HG03460 (cell line): ENCODE measurements around the gene FILIP1.

ENCODE experiments used
- ATAC-seq: cut with Tn5 transposase; IDR thresholded peaks from one replicate; pipeline ENCODE4 v1.9.1; 2021; ENCODE audit not compliant: unreplicated experiment

FILIP1 gene

DNA sequence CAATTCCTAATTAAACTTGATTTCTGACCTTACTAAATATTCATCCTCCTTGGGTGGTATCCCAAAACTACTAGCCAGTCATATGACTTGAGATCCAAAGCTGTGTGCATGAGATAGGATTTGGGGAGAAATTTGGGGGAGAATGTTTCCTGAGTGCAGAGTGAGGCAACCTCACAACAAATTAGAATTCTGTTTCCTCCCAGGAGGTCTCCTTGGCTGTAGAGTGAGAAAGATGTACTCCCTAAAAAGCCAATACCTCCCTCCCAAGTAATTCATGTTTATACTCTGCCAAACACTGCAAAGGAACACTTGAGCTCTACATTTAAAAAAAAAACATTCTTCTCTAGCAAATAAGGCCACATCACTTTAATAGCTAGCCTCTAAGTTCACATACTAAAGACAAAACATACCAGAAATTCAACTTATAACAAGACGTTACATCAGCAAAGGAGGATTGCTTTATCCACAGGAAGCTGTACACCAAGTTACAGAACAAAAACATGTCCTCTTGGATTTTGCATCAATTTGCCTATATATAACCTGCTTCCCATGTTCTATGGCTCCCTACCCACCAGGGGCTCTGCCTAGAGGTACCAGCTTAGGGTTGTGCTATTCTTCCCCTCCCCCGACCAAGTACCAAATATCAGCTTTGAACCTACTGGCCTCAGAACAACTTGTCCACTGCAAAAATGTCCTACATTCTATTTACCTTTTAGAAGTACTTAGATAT is 193.6 kb downstream of the FILIP1 start:
- ATAC-seq = no peak

DNA sequence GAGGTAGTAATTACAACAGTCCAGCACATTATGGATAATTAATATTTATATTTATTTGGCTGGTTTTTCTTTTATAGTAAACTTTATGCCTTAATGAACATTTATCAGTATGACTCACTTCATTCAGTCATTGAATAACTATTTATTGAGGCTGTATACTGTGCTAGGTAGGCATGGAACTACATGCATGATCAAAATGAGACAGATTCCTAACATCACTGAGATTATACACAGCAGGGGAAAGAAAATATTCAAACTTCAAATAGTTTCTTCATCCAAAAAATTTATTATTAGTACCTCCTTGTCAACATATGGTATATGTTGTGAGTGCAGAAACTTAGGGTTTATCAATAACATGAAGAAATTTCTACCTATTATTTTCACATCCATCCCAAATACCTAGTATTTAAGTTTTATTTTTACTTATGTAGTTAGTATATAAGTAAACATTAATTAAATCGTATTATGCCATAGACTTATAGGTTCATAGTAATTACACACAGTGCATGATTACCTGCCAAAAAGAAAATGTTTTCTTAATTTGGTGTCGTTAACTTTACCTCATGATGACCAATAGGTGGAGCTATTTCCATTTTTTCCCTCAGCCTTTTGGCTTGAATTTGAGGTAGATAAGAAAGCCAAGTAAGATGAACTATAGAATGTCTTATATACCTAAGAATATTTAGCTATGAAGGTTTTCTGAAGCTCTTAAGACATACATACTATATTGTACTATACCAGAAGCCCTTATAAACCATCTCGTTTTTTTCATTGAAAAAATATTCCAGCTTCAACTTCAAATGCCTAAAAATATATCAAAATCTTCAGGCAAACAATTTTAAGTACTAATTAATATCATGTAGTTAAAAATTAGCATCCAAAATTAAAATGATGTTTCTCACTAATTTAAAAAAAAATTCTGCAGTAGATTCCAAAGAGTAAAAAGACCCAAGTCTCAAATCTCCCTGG is 196.5 kb downstream of the FILIP1 start:
- peak; percentile 77 for ATAC-seq

DNA sequence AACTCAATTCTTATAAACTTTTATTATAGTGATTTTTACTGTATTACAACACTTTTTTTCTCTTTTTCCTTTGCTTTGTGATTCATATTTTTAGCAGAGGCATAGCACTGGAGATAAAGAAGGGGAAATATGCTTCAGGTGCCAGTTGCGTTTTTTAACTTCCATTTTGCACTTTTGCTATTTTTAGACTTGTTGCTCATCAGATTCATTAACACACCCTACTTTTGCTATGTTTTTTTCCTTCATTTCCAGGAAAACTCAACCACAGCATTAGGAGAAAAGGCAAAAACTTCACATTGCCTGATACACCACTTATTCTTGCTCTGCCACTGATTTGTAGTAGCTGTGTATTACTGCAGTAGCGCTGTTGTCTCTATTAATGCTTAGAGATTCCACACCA is 201.0 kb downstream of the FILIP1 start:
- ATAC-seq = no peak

DNA sequence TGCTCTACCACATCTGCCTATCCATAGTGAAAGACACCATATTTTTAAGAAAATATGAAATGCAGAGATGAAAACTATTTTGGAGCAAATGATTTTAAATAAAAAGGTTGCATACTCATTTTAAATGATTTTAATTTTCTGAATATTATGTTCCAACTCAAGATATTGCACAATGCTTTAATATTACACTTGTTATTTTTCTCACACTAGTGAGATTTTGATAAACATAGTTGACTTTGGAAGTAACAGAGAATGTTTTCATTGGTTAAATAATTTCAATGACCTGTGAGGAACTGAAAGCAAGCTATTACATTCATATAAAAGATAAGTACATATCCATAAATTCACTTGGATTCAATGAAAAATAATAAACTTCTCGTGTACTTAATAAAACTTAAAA is 201.9 kb downstream of the FILIP1 start:
- no peak for ATAC-seq

DNA sequence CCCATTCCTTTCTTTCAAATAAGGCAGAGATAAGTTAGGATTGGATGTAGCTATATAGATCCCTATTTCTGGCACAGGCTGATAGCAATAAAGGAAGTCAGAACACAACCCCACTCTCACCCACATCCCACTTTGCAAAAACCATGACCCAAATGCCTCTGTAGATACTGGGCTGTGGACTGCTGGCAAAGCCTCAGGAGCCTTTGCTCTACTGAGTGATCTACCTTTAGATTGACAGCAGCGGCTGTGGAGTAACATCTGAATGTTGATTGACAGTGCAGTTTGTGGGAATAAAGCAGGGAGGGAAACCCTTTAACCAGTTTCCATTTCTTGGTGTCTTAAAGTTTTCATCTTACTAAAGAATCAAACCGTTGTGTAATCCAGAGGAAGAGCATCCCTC is 202.3 kb downstream of the FILIP1 start:
- no peak for ATAC-seq

DNA sequence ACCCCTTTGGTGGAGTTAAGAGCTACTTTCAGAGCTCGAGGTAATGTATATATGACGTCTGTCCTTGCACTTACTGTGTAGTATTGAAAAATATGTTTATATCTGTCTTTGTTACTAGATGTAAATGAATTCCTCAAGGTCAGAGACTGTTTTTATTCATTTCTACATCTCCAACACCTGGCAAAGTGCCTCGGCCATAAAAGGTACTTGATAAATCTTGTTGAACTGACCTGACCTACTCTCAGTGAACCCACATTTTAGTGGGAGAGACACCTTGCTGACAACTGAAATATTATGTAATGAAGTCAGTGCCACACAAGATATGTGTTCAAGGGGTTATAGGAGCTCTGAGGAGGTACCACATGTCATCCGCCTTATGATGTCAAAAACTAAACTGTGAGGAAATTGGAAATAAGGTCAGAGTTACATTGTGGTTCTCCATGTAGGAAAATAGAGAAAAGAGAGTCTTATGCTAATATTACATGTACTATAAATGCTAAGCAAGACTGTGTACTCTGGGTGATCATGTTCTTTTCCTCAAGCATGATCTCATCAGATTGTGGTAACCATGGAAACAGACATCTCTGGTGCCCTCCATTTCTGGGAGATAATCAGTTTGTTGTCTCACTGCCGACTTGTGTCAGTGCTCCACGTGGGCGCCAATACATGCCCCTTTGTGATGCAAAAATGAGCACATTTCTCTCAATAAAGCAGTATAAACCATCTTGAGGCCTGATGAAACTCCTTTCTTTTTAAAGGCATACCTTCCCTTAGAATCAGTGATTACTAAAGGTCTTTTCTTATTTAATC is 203.3 kb downstream of the FILIP1 start:
- ATAC-seq = no peak

DNA sequence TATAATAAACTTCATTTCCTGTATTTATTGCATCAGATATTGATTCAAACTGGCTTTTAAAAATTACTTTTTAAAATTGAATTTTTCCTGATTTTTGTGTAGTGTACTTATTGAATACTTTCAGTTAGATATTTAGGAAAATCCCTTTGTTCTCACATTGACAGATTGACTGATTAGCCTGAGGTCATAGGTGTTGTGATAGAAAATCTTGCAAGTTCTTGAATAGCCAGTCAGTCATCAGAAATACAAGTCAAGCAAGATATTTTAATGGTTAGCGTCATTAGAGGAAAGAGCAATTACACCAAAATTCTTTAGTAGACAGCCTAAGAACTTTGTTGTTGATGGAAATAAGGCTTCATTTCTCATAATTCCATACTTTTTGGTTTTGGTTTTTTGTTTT is 205.6 kb downstream of the FILIP1 start:
- no peak for ATAC-seq

DNA sequence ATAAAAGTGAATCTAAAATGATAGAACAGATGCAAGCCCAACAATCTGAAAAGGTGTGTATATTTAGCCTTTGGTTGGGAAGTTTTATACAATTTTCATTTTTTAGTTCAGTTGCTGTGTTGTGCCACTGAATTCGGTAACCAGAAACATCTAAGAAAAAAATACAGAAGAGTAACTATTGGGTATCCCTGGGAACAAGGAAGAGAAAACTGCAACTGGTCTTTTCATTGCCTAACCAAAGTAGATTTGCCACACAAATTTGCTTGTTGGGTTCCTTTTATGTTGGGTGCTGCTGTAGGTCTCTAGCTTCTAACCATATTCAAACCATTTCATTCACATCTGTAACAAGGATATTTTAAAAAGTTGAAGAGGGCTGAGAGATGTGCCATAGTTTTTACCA is 206.2 kb downstream of the FILIP1 start:
- no peak for ATAC-seq

DNA sequence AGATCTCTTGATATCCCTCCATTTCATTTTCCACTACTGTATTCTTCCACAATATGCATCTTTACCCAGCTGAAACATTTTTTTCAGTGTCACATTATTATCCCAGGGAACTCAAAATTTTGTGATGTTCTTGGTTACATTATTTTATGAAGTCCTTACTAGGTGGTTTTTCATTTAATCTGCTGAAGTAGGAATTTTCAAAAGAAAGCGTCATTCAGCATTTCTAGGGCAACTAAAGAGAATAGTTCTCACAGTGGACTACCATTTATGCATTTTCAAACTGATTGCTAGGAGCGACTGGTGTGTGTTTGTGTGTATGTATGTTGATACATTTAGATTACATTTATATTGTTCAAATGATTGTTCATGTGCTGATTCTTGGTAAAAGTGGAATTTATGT is 206.6 kb downstream of the FILIP1 start:
- ATAC-seq = no peak

DNA sequence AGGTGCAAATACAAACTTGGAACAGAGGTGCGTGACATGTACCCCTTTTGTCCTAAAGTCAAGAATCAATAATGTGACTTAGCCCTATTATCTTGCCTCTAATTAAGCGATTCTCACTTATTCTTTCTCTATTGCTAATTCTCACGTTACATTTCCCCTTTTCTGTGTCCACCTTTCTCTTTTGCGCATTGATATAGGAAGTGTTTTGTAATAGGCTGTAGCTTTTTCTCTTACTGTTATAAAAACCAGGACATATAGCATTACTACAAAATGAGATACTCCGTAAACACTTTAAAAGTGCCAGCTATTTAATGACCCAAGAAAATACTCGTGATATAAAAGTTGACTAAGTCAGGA is 208.3 kb downstream of the FILIP1 start:
- ATAC-seq = peak; percentile 5

DNA sequence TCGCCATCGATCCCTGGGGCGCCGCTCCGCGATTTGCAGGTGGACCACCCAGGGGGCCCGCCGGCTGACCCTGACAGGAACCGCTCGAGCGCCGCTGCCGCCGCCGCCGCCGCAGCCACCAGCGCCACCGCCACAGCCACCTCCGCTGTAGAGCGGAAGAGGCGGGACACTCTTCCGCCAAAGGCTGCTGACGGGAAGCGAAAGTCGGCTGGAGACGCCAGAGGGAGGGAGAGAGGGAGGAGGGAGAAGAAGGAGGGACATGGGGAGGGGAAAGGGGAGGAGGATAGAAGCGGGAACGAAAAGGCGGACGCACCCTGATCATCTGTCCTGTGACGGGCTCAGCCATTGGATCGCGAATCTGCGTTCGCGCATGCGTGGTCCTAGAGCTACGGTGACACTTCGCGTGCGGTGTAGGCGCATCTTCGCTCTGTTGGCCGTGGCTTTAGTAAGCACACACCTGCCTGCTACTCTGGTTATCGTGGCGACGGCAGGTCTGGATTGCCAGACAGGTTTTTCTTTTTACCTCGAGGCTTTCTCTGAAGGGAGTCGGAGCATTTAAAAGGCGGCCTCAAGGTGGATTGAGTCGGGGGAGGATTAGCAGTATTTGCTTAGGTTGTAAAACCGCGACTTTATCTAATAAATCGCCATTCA is 208.8 kb downstream of the FILIP1 start, which contains the start of gene TMEM30A:
Gene TMEM30A (minus strand): TSS at position 161 of the 651 bp plus-strand sequence. CDS start 154 bp downstream, at position 7.
- ATAC-seq = peak; percentile 91

DNA sequence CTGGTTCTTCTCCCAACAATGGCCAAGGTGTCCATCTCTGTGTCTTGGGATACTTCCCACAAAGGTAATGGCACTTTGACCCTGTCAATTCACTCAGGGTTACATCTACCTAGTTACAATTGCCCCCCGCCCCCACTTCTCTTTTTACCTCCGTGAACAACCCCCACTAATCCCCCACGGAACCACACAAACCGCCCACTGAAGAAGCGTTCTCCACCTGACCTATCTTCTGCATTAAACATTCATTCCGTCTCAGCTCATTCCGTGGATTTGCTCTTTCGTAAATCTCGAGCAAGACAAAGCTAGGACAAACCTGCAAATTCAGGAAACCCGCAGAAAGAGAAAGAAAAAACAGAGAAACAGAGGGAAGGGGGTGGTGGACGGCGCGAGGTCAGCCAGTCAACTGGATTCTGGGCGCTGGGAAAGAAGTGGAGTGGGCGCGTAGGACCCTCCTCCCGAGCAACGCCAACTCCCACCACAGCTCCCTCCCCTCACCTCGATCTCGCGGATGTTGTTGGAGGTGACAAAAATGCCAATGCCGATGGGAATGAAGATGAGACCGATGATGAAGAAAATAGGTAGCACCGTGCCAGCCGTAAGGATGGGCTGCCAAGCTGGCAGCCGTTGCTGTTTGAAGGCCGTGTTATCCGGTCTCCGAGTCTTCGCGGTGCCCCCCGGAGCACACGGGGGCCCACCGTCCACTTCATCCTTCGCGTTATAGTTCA is 209.5 kb downstream of the FILIP1 start:
- peak; percentile 19 for ATAC-seq

DNA sequence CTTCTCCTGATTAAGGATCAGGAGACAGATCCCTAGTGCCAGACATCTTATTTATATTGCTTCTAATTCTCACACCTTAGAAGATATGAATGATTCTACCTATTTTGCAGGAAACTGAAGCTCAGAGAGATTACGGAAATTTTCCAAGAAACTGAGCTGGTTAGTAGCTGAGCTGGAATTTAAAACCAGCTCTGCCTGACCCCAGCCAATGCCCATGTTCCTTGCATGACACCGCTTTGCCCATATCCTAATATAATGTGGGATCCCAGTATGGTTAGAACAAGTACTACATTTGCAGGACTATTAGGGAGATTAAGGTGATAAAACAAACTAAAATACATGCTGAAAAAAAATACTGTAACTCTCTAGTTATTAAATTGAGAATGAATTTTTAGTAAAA is 210.9 kb downstream of the FILIP1 start:
- no peak for ATAC-seq

DNA sequence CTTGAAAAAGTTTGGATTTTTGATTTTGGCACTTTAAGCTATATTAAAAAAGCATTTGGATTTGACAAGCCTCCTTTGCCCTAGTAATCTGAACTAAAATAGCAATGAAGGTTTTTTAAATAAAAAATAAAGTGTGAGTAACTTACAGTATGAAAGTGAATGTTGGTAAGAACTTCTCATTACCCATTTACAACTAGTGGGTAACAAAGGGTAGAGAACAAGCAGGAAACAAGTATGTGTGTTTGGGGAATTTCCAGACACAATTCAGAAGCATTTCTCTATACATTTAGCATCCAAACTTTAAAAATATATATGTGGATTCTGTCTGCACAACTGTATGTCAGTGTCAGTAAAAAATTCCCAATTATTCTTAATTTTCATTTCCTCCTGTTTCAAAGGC is 211.9 kb downstream of the FILIP1 start:
- ATAC-seq = peak; percentile 18

DNA sequence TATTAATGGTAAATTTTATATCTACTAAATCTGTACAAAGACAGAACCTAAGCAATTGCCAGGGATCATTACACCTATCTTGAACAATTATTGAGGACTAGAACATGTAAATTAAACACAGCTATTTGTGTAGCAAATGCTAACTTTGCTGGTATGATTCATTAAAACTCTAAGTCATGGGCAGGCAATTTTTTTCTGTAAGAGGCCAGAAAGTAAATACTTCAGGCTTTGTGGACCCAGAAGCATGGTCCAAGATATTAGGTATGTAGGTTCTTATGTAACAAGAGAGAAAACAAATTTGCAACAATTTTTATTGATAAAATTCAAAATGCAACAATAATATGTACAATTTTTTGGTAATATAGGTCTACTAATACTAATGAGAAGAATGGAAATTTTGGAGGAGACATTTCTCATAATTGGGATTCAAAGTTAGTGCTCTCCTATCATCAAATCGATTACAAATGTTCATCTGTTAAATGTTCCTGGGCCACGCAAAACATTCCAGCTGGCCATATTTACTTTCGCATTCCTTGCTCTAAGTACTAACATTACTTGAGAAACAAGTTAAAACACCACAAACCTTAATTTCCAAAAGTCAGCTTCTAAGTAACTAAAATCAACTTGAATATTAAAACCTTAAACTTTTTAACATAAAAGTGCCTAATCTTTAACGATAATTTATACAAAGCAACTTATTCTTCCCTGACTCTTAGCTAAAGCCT is 213.3 kb downstream of the FILIP1 start:
- ATAC-seq = no peak

DNA sequence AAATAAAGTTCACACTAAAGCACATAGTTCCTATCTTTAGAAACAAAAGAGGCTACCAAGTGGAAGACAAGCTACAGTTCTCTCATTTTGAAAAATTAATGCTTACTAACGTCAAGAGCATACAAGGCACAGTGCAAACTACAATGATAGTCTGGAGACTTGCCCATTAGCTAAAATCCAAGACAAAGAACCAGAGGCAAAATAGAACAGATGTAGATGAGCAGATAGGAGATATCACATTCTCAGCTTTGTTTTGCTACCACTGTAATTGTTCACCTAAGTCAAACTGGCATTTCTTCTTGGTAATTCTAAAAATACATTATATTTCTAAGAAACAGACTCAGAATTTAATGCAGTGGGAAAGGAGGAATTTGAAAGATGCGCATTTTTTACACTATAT is 214.2 kb downstream of the FILIP1 start:
- no peak for ATAC-seq

DNA sequence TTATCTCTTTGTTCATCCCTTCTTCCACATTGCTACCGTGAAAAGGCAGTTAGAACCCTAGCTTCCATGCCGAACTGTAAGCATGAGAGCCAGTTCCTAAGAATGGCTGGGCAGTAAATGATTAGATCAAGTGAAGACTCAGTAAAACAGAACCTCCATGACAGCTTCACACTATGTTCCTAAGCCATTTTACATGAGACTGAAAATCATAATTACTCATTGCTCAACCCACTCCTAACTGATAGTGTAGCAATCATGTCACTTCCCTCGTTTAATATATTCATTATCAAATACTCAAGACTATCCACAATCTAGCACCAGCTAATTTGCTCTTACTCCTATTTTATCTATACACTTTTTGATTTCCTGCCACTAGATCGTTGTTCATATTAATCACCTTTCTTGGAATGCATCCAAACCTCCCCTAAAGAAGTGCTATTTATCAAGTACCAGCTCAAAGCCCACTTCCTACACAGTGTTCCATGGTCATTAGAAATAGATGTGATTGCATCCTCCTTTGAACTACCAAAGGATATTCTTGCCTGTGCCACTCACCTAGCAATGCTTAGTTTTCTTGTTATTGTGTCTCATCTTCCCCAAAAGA is 215.0 kb downstream of the FILIP1 start:
- ATAC-seq = no peak

DNA sequence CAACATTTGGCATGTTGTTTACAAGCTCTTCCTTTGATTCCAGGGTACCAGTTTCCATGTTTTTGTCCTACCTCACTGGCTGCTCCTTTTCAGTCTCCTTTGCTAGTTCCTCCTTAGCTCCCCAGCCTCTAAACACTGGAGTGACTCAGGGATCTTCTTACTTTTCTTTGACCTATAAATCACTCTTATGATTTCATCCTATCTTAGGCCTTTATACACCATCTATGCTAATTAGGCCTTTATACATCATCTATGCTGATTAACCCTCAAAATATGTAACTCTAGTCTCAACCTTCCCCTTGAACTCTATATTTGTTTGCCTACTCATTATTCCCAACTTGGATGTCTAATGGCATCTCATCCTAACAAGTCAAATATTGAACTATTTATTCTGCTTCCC is 218.5 kb downstream of the FILIP1 start:
- ATAC-seq = no peak

DNA sequence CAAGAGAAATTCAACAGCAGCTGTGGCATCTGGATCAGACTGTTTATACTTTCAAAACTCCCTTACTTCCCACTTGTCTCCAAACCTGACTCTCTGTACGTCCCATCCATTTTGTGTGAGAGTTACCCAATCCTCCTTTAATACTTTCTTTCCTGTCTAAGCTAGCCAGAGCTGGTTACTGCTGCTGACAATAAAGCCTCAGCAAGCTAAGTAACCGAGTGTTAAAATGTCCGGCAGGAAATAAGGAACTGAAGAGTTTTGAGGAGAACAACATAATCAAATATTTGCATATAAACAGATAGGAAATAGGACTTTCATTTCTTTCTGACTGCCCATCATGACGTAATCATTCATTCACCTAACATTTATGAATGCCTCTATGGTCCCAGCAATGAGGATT is 220.6 kb downstream of the FILIP1 start:
- no peak for ATAC-seq
